Natural killer cell (primary cell): ENCODE data around the gene FAM210B. TPM values are rescaled to one million over a fixed set of nuclear protein-coding genes. Genes with fewer than 3 reads are reported as not detected.

ENCODE experiments used
- ATAC-seq, 3 donors: fragments of 150-1000 bp in 2 of 3; fragments of 200-7000 bp in 1 of 3; cut with Tn5 transposase; 1 replicate in 1 of 3; 2 replicates in 2 of 3; pipeline ENCODE4 v1.10.0; 2021; ENCODE audit warnings: mild to moderate bottlenecking in 2 of 3, moderate library complexity in 2 of 3
- DNase-seq, 2 donors: peaks; one replicate each; pipeline versions ENCODE4 v3.0.0 to v3.0.0-alpha.2; 2013 to 2021; ENCODE audit warnings: mixed read lengths in 1 of 2
- H3K27ac ChIP-seq: one replicate; pipeline ENCODE4 v1.5.1; 2013; ENCODE audit warnings: mild to moderate bottlenecking, low read length
- H3K27me3 ChIP-seq: one replicate; pipeline ENCODE4 v1.6.1; 2013; ENCODE audit warnings: low read length; ENCODE audit not compliant: control insufficient read depth, insufficient read depth
- H3K36me3 ChIP-seq: one replicate; pipeline ENCODE4 v1.6.1; 2013; ENCODE audit warnings: low read length; ENCODE audit not compliant: control insufficient read depth, insufficient read depth
- H3K4me1 ChIP-seq: one replicate; pipeline ENCODE4 v1.6.1; 2013; ENCODE audit warnings: low read length; ENCODE audit not compliant: control insufficient read depth, insufficient read depth
- H3K4me3 ChIP-seq: one replicate; pipeline ENCODE4 v1.5.1; 2013; ENCODE audit warnings: low read length
- H3K9me3 ChIP-seq: one replicate; pipeline ENCODE4 v1.6.1; 2013; ENCODE audit warnings: low read length; ENCODE audit not compliant: control insufficient read depth, insufficient read depth
- H3K27ac Mint-ChIP-seq, 2 donors: one replicate each; pipeline ENCODE4 v1.8.0; 2022; ENCODE audit warnings: mild to moderate bottlenecking in 2 of 2, mixed read lengths in 2 of 2, moderate library complexity in 1 of 2
- H3K27me3 Mint-ChIP-seq, 2 donors: one replicate each; pipeline ENCODE4 v1.8.0; 2022; ENCODE audit warnings: low read depth in 2 of 2, mixed read lengths in 2 of 2
- H3K36me3 Mint-ChIP-seq: one replicate; pipeline ENCODE4 v1.8.0; 2022; ENCODE audit warnings: mixed read lengths
- H3K4me1 Mint-ChIP-seq, 2 donors: one replicate each; pipeline ENCODE4 v1.8.0; 2022; ENCODE audit warnings: mixed read lengths in 2 of 2
- H3K4me3 Mint-ChIP-seq: one replicate; pipeline ENCODE4 v1.8.0; 2022; ENCODE audit warnings: mild to moderate bottlenecking, moderate library complexity, mixed read lengths
- H3K9me3 Mint-ChIP-seq, 2 donors: one replicate each; pipeline ENCODE4 v1.8.0; 2022; ENCODE audit warnings: mixed read lengths in 2 of 2
- CTCF ChIP-seq: fragments of 200-600 bp; IDR thresholded peaks from one replicate; pipeline ENCODE4 v1.8.0; 2022; ENCODE audit warnings: antibody characterized with exemption
- WGBS: methylation state at CpG from one replicate; pipeline ENCODE4 v1.1.7; 2013; ENCODE audit warnings: missing lambda C conversion rate; ENCODE audit not compliant: insufficient coverage; 5-methylcytosine and 5-hydroxymethylcytosine counted together
- intact Hi-C: fragments of 100-400 bp; cut with micrococcal nuclease; formaldehyde crosslinking; loops from one replicate; pipeline ENCODE4 v1.14.2; 2022
- total RNA-seq, 4 donors: library from RNA; stranded (reverse); fragments of 120-200 nt in 1 of 4; gene quantifications; one replicate each; pipeline versions ENCODE4 v1.2.3 to v1.2.4, GENCODE V29; 2013 to 2022

FAM210B gene
- total RNA-seq, 3 donors from 2014 or later (not counting 1 experiment from before 2014, with no cell fraction given) = 6.4 to 11.5 (median 8.8) TPM

DNA sequence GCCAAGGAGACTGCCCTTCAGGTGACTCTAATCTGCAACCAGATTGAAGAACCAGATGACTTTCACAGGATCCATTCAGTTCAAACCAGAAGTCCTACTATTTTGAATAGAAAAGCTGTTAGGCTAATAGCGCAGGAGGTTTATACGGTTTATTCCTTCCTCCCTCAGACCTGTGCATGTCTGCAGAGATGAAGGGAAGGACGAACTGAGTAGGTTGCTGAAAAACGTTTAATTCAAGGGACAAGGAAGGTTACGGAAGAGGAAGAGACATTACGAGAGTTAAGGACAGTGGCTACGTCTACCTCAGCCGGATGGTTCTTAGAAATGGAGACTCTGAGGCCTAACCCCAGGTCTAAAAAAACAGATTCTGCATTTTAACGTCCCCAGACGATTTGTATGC is 32.3 kb downstream of the FAM210B start:
- Mint-ChIP-seq H3K27me3 (no peaks in the 10 kb centered on the region), H3K9me3 (no peaks in the 10 kb centered on the region), H3K4me1 (peaks cover 12 to 23% of the 10 kb centered on the region in 2 donors), H3K4me3 (no peak overlapping the region), H3K27ac (no peak overlapping the region), H3K36me3 (no peaks in the 10 kb centered on the region)
- ATAC-seq (no peak), DNase-seq (no peak)
- H3K4me1 ChIP-seq = peaks cover 21% of the 10 kb centered on the region
- intact Hi-C loops = no loop called here
- no peaks in the 10 kb centered on the region for H3K9me3 ChIP-seq
- H3K4me3 ChIP-seq = no peak overlapping the region
- TF ChIP-seq CTCF = no peak
- no peaks in the 10 kb centered on the region for H3K27me3 ChIP-seq
- peaks cover 6% of the 10 kb centered on the region for H3K36me3 ChIP-seq
- WGBS = 41% methylated on average over 10 of the region's 10 CpGs
- H3K27ac ChIP-seq = no peak overlapping the region

DNA sequence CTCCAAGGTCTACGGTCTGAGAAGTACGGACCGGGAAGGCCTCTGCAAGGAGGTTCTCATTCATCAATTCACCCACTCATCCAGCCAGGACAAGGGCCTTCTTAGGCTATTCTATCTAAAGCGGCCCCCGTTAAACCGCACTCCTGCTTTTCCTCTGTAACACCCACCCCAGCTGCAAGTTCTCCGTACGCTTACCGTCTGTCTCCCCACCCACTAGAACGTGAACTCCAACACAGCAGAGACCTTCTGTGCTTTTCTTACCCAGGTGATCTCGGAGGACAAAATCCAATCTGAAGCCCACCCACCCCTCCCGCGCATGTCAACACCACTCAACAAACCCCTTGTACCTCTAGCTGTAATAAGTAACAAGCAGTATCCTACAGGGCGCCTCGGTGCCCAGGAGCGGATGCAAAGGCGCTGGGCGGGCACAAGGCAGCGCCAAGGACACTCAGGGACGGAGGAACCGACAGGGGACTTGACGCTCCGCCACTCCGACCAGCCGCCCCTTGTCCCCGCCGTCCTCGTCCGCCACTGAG is 32.9 kb downstream of the FAM210B start:
- H3K9me3 ChIP-seq = no peaks in the 10 kb centered on the region
- H3K36me3 ChIP-seq = peaks cover 12% of the 10 kb centered on the region
- H3K4me3 ChIP-seq = peak overlapping the region; percentile 91
- WGBS = 0% methylated on average over 29 of the region's 29 CpGs
- H3K36me3 Mint-ChIP-seq = no peaks in the 10 kb centered on the region
- intact Hi-C loops = loop anchor here (1.0 to 2.0 kb wide), 2 partner anchors 21 to 77 kb away; partner anchors contain the start of genes CASS4 and RTF2
- no peaks in the 10 kb centered on the region for H3K9me3 Mint-ChIP-seq
- H3K4me1 Mint-ChIP-seq = peaks cover 12 to 23% of the 10 kb centered on the region in 2 donors
- no peak overlapping the region for H3K4me3 Mint-ChIP-seq
- H3K4me1 ChIP-seq = peaks cover 21% of the 10 kb centered on the region
- peak overlapping the region; percentile 74 for H3K27ac ChIP-seq
- no peak overlapping the region for H3K27ac Mint-ChIP-seq
- ATAC-seq (peak; percentile 23 to 31 (median 23)), DNase-seq (no peak)
- no peaks in the 10 kb centered on the region for H3K27me3 ChIP-seq
- no peak for TF ChIP-seq CTCF
- no peaks in the 10 kb centered on the region for H3K27me3 Mint-ChIP-seq

GRCh38 chr20:56392132-56392880 is 33.5 kb downstream of the FAM210B start, which contains the start of the genes AURKA and CSTF1:
AURKA (minus strand) TSS chr20:56392215; CDS start chr20:56388197, 4,018 bp downstream.
CSTF1 (plus strand) TSS chr20:56392645; CDS start chr20:56395553, 2,908 bp downstream.
- Histone ChIP-seq H3K4me1 (peaks cover 21% of the 10 kb centered on the region), H3K27me3 (no peaks in the 10 kb centered on the region), H3K4me3 (peak within 1 kb of the TSS; percentile 91), H3K9me3 (no peaks in the 10 kb centered on the region), H3K27ac (peak within 1 kb of the TSS; percentile 74), H3K36me3 (peaks cover 18% of the 10 kb centered on the region)
- intact Hi-C loops = loop anchor here (1.0 to 2.0 kb wide), 2 partner anchors 20 to 76 kb away; partner anchors contain the start of genes CASS4 and RTF2
- Mint-ChIP-seq H3K36me3 (peaks cover 6% of the 10 kb centered on the region), H3K4me3 (no peak within 1 kb of the TSS), H3K27me3 (no peaks in the 10 kb centered on the region), H3K27ac (no peak within 1 kb of the TSS), H3K4me1 (peaks cover 12 to 23% of the 10 kb centered on the region in 2 donors), H3K9me3 (no peaks in the 10 kb centered on the region)
- WGBS = under 1% methylated on average over 53 of the region's 53 CpGs
- ATAC-seq (peak; percentile 88 to 93 (median 89)), DNase-seq (peak; percentile 99 to 100)
- TF ChIP-seq CTCF = no peak
